ENCODE measurements around the gene EIF2AK2. TPM values are rescaled to one million over a fixed set of nuclear protein-coding genes. Genes with fewer than 3 reads are reported as not detected.
A peak's percentile ranks its signal among the peaks of the same experiment; 100 is the strongest.

EIF2AK2 gene
- total and polyA plus RNA-seq, 3 donors from 2014 or later: 8.5 to 23.7 (median 15.7) TPM

- H3K9me3 ChIP-seq: no peaks in the 10 kb centered on the region
- no peak for DNase-seq
- no peaks in the 10 kb centered on the region for H3K27me3 ChIP-seq
- H3K36me3 ChIP-seq (ENCODE audit: low read depth, missing control alignments): no peaks in the 10 kb centered on the region
- H3K27ac ChIP-seq: no peak overlapping the region
- H3K4me1 ChIP-seq: no peaks in the 10 kb centered on the region
- H3K4me3 ChIP-seq: no peak overlapping the region
- TF ChIP-seq POLR2A (IDR thresholded peaks at IDR 0.05) (no peak), CTCF (IDR thresholded peaks at IDR 0.05) (no peak)
- intact Hi-C loops (cut with DNase I; ENCODE audit: low total_unique reads): no loop called here
Measured at GRCh38 chr2:37171624-37171950, 14.8 kb upstream of the EIF2AK2 start.

GRCh38 chr2:37168217-37168981 lies 11.6 kb upstream of the EIF2AK2 start:
- no peak for DNase-seq
- 77 to 78% methylated on average over 17 of the region's 17 CpGs for WGBS, 2 donors

GRCh38 chr2:37167636-37168180 lies 10.9 kb upstream of the EIF2AK2 start:
- no peaks in the 10 kb centered on the region for H3K9me3 ChIP-seq

More at GRCh38 chr2:37168217-37168981, 11.6 kb upstream of the EIF2AK2 start:
- no peaks in the 10 kb centered on the region for H3K36me3 ChIP-seq (ENCODE audit: low read depth, missing control alignments)
- peak; percentile 11 to 51 (median 30) for TF ChIP-seq CTCF (IDR thresholded peaks at IDR 0.05)
- TF ChIP-seq POLR2A (IDR thresholded peaks at IDR 0.05): no peak
- no peak overlapping the region for H3K27ac ChIP-seq
- no peaks in the 10 kb centered on the region for H3K9me3 ChIP-seq
- intact Hi-C loops (cut with DNase I; ENCODE audit: low total_unique reads): no loop called here
- no peaks in the 10 kb centered on the region for H3K4me1 ChIP-seq
- no peak overlapping the region for H3K4me3 ChIP-seq
- H3K27me3 ChIP-seq: no peaks in the 10 kb centered on the region

GRCh38 chr2:37164757-37165156 lies 8.0 kb upstream of the EIF2AK2 start:
- 84% methylated on average over 1 of the region's 1 CpG for WGBS, 2 donors
- Histone ChIP-seq H3K4me3 (no peak overlapping the region), H3K36me3 (ENCODE audit: low read depth, missing control alignments) (no peaks in the 10 kb centered on the region), H3K27ac (no peak overlapping the region), H3K4me1 (no peaks in the 10 kb centered on the region), H3K9me3 (no peaks in the 10 kb centered on the region), H3K27me3 (no peaks in the 10 kb centered on the region)
- intact Hi-C loops (cut with DNase I; ENCODE audit: low total_unique reads): no loop called here
- no peak for TF ChIP-seq CTCF (IDR thresholded peaks at IDR 0.05)
- DNase-seq: no peak

More at GRCh38 chr2:37167636-37168180, 10.9 kb upstream of the EIF2AK2 start:
- H3K4me3 ChIP-seq: no peak overlapping the region
- DNase-seq: no peak
- TF ChIP-seq POLR2A (IDR thresholded peaks at IDR 0.05) (no peak), CTCF (IDR thresholded peaks at IDR 0.05) (no peak)
- 91 to 94% methylated on average over 3 of the region's 3 CpGs for WGBS, 2 donors
- no peaks in the 10 kb centered on the region for H3K27me3 ChIP-seq
- no peaks in the 10 kb centered on the region for H3K36me3 ChIP-seq (ENCODE audit: low read depth, missing control alignments)
- intact Hi-C loops (cut with DNase I; ENCODE audit: low total_unique reads): no loop called here
- H3K4me1 ChIP-seq: no peaks in the 10 kb centered on the region
- H3K27ac ChIP-seq: no peak overlapping the region
